ENCODE measurements around the gene AJAP1.
"Not testable (repeated sequence)": the region's sequence is repeated elsewhere in the genome, so short reads cannot be mapped to it uniquely, and the experiment has no call there.

AJAP1 gene

GRCh38 chr1:4665456-4665855 lies 11.0 kb downstream of the AJAP1 start:
- TF ChIP-seq, protein P1, sequence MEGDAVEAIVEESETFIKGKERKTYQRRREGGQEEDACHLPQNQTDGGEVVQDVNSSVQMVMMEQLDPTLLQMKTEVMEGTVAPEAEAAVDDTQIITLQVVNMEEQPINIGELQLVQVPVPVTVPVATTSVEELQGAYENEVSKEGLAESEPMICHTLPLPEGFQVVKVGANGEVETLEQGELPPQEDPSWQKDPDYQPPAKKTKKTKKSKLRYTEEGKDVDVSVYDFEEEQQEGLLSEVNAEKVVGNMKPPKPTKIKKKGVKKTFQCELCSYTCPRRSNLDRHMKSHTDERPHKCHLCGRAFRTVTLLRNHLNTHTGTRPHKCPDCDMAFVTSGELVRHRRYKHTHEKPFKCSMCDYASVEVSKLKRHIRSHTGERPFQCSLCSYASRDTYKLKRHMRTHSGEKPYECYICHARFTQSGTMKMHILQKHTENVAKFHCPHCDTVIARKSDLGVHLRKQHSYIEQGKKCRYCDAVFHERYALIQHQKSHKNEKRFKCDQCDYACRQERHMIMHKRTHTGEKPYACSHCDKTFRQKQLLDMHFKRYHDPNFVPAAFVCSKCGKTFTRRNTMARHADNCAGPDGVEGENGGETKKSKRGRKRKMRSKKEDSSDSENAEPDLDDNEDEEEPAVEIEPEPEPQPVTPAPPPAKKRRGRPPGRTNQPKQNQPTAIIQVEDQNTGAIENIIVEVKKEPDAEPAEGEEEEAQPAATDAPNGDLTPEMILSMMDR (conservative IDR thresholded peaks at IDR 0.05), result no peak
- TF ChIP-seq ZFX (IDR thresholded peaks at IDR 0.05), result no peak
- no peak overlapping the region for H3K27ac ChIP-seq

DNA sequence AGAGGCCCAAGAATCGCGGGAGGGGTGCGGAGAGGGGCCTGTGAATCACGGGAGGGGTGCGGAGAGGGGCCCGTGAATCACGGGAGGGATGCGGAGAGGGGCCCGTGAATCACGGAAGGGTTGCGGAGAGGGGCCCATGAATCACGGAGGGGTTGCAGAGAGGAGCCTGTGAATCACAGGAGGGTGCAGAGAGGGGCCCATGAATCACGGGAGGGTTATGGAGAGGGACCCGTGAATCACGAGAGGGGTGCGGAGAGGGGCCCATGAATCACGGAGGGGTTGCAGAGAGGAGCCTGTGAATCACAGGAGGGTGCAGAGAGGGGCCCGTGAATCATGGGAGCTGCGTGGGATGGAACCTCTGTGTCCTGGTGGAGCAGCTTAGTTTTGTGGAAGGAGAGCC lies 12.3 kb downstream of the AJAP1 start:
- H3K27ac ChIP-seq, result not testable (repeated sequence)

- H3K27ac ChIP-seq, result no peak overlapping the region
- no peak for TF ChIP-seq ZFX (IDR thresholded peaks at IDR 0.05)
These were observed 14.6 kb downstream of the AJAP1 start for GRCh38 chr1:4668743-4669700.

DNA sequence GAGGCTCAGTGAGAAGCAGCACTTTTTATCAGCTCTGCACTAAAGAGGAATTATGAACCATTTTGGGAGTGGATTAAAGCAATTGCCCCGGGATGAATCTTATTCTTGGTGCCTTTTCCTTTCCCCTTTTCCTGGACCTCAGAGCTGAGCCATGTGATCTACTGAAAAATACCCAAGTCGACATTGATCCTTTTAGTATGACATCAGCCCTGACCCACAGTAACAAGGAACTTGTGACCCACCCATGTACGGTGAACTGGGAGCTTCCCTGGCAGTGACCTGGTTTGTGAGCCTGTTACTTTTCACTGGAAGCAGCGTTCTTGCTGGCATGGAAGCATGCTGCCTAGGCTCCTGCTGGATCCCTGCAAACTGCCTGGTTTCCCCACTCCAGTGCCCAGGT lies 15.9 kb downstream of the AJAP1 start:
- no peak overlapping the region for H3K27ac ChIP-seq
- TF ChIP-seq ZFX (IDR thresholded peaks at IDR 0.05), result no peak
- TF ChIP-seq, protein P1 (conservative IDR thresholded peaks at IDR 0.05), result no peak

- no peak for TF ChIP-seq ZFX (IDR thresholded peaks at IDR 0.05)
- TF ChIP-seq, protein P1 (conservative IDR thresholded peaks at IDR 0.05), result no peak
- no peak overlapping the region for H3K27ac ChIP-seq
These were observed 17.4 kb downstream of the AJAP1 start for GRCh38 chr1:4671828-4672227.

- TF ChIP-seq, protein P1 (conservative IDR thresholded peaks at IDR 0.05), result no peak
- TF ChIP-seq ZFX (IDR thresholded peaks at IDR 0.05), result no peak
These were observed 19.1 kb downstream of the AJAP1 start for GRCh38 chr1:4673494-4673893.

GRCh38 chr1:4674117-4674516 lies 19.7 kb downstream of the AJAP1 start:
- H3K27ac ChIP-seq, result no peak overlapping the region
- TF ChIP-seq ZFX (IDR thresholded peaks at IDR 0.05), result no peak
- TF ChIP-seq, protein P1 (conservative IDR thresholded peaks at IDR 0.05), result no peak

More at GRCh38 chr1:4673494-4673893, 19.1 kb downstream of the AJAP1 start:
- H3K27ac ChIP-seq, result no peak overlapping the region

- H3K27ac ChIP-seq, result no peak overlapping the region
- no peak for TF ChIP-seq ZFX (IDR thresholded peaks at IDR 0.05)
- TF ChIP-seq, protein P1 (conservative IDR thresholded peaks at IDR 0.05), result no peak
These were observed 20.3 kb downstream of the AJAP1 start for GRCh38 chr1:4674676-4675075.
